Astrocyte of the spinal cord (primary cell): Measurements from ENCODE around the gene IQGAP2.

ENCODE experiments used
- DNase-seq: peaks from one replicate; pipeline ENCODE4 v3.0.0; 2011; ENCODE audit warnings: low read depth, low spot score
- H3K4me3 ChIP-seq: 2 replicates; pipeline ENCODE4 v1.5.1; 2011; ENCODE audit warnings: low read depth, mild to moderate bottlenecking, low read length, moderate library complexity
- in situ Hi-C: cut with HindIII; loops from 2 replicates; pipeline ENCODE4 v1.10.0; 2017; ENCODE audit warnings: low sequenced_read_pairs
- TF ChIP-seq, protein P1 (sequence below): IDR thresholded peaks from 2 replicates; pipeline ENCODE4 v1.5.1; 2012; ENCODE audit warnings: low read depth, mild to moderate bottlenecking, low read length, inconsistent platforms

IQGAP2 gene

DNA sequence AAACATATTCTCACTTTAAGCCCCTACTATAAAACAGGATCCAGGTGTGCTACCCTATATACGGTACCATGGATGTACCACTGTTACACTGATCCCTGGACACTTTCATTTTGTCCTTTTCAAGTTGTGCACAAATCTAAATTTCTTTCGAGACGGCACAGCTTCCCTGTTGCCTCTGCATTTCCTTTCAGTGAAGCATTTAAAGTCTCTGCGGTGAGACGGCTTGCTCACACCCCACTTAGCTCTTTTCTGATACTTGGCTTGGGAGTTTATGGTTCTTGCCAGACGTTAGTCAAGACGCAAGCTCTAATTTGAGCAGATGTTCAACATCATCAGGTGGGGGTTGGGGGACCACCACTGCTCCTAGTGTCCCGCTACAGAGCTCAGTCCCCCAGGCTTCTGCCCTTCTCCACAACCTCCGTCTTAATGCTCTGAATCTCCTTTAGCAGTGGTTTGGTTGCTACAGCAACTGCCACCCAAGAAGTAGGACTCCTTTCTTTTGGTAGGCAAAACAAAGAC is 204.3 kb downstream of the IQGAP2 start:
- H3K4me3 ChIP-seq: no peak overlapping the region
- in situ Hi-C loops: loop anchor here (25.0 kb wide), 2 partner anchors 105 to 205 kb away; partner anchors contain the start of genes F2R and F2RL1
- peak; percentile 76 for DNase-seq
- TF ChIP-seq, protein P1, sequence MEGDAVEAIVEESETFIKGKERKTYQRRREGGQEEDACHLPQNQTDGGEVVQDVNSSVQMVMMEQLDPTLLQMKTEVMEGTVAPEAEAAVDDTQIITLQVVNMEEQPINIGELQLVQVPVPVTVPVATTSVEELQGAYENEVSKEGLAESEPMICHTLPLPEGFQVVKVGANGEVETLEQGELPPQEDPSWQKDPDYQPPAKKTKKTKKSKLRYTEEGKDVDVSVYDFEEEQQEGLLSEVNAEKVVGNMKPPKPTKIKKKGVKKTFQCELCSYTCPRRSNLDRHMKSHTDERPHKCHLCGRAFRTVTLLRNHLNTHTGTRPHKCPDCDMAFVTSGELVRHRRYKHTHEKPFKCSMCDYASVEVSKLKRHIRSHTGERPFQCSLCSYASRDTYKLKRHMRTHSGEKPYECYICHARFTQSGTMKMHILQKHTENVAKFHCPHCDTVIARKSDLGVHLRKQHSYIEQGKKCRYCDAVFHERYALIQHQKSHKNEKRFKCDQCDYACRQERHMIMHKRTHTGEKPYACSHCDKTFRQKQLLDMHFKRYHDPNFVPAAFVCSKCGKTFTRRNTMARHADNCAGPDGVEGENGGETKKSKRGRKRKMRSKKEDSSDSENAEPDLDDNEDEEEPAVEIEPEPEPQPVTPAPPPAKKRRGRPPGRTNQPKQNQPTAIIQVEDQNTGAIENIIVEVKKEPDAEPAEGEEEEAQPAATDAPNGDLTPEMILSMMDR: no peak

DNA sequence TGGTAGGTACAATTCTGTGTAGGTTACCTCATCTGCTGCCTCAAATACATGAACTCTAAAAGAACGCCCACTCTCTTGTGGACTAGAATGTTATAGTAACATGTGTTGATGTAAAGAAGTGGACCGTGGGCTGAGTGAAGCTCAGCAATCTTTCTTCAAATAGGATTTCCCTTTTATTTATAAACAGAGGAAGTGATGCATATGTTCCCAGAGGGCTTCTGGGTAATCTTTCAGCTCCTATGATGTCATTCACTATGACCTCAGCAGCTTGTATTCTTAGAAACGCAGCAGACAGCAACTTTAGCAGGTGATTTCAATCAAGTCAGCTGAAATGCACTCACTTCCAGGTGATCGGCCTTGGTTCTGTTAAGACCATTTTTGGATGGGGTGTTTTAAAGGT is 205.7 kb downstream of the IQGAP2 start:
- DNase-seq: peak; percentile 56
- no peak overlapping the region for H3K4me3 ChIP-seq
- in situ Hi-C loops: loop anchor here (25.0 kb wide), 2 partner anchors 103 to 203 kb away; partner anchors contain the start of genes F2R and F2RL1
- TF ChIP-seq, protein P1: no peak

DNA sequence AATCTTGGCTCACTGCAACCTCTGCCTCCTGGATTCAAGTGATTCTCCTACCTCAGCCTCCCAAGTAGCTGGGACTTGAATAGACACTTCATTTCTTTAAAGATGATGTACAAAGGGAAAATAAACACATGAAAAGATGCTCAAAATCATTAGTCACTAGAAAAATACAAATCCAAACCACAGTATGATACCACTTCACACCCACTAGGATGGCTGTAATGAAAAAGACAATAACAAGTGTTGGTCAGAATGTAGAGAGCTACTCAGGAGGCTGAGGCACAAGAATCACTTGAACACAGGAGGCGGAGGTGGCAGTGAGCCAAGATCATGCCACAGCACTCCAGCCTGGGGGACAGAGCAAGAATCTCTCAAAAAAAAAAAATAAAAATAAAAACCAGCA is 207.1 kb downstream of the IQGAP2 start:
- TF ChIP-seq, protein P1: no peak
- in situ Hi-C loops: loop anchor here (25.0 kb wide), 2 partner anchors 102 to 202 kb away; partner anchors contain the start of genes F2R and F2RL1
- DNase-seq: no peak
- no peak overlapping the region for H3K4me3 ChIP-seq

DNA sequence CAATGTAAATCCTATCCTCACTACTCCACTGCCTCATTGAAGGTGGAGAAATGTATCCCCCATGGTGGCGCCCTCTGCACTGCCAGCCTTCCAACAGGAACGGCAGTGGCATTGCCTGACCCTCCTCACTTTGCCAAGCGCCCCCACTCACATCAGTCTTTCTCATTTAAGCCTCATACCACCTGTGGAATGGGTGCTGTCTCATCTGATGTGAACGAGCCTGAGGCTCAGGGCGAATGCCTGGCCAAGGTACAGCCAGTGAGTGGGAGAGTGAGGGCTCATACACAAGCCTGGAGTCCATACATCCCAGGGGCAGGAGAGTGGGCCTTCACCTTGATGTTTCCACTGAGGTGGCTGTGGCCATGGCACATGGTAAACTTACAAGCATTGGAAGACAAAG is 209.9 kb downstream of the IQGAP2 start:
- TF ChIP-seq, protein P1: no peak
- in situ Hi-C loops: loop anchor here (25.0 kb wide), 2 partner anchors 99 to 199 kb away; partner anchors contain the start of genes F2R and F2RL1
- H3K4me3 ChIP-seq: no peak overlapping the region

DNA sequence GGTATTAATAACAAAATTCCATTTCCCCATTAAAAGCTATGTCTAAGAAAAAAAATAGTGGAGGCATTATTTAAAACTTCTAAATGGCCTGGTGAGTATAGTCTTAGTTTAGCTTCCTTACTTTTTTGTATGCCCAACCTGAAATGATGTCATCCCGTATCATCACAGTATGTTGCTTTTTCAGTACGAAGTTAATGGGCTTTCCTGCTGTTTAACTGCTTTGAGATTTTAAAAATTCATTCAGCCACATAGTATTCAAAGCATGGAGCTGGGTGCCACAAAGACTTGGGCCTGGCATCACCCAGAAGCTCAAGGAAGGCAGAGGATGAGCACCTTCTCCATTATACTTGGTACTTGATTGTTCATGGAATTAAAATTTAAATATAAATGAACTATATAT is 212.7 kb downstream of the IQGAP2 start:
- in situ Hi-C loops: loop anchor here (25.0 kb wide), 2 partner anchors 97 to 197 kb away; partner anchors contain the start of genes F2R and F2RL1
- TF ChIP-seq, protein P1: no peak
- H3K4me3 ChIP-seq: no peak overlapping the region
- peak; percentile 74 for DNase-seq

More for the DNA sequence above, 209.9 kb downstream of the IQGAP2 start:
- no peak for DNase-seq

DNA sequence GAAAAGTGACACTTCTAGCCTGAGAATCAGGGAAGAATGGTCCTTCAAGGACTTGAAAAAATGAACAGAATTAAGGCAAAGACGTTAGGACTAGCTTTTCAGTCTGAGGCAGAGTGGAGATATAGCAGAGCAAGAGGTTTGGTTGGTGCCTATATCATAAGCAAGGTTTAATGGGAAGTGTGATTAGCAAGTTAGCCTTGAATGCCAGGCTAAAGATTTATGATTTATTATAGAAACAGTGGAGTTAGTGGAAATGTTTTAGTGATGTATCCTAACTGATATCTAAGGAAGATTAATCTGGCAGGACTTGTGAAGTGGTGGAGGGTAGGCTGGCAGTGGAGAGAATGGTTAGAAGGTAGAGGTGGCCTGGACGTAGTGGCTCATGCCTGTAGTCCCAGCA is 213.1 kb downstream of the IQGAP2 start:
- TF ChIP-seq, protein P1: no peak
- in situ Hi-C loops: loop anchor here (25.0 kb wide), 2 partner anchors 96 to 196 kb away; partner anchors contain the start of genes F2R and F2RL1
- H3K4me3 ChIP-seq: no peak overlapping the region
- no peak for DNase-seq
